SJSA1 (cell line): ENCODE results near the gene TMED1. TPM values are rescaled to one million over a fixed set of nuclear protein-coding genes. Genes with fewer than 3 reads are reported as not detected.
A peak's percentile ranks its signal among the peaks of the same experiment; 100 is the strongest.
"Not testable (repeated sequence)": the region's sequence is repeated elsewhere in the genome, so short reads cannot be mapped to it uniquely, and the experiment has no call there.

Source experiments
- DNase-seq, 2 experiments: peaks; one replicate each; pipeline ENCODE4 v3.0.0-alpha.2; 2015 to 2020; ENCODE audit warnings: low spot score in 2 of 2, low read depth in 1 of 2
- H3K27ac ChIP-seq: fragments of 250-450 bp; sonication (Bioruptor Pico); 2 replicates; pipeline ENCODE4 v1.5.1; 2020; ENCODE audit warnings: mild to moderate bottlenecking, moderate library complexity
- H3K27me3 ChIP-seq: fragments of 250-450 bp; sonication (Bioruptor Pico); replicated peaks from 2 replicates; pipeline ENCODE4 v1.5.1; 2020; ENCODE audit warnings: mild to moderate bottlenecking, moderate library complexity
- H3K36me3 ChIP-seq: fragments of 250-450 bp; sonication (Bioruptor Pico); 2 replicates; pipeline ENCODE4 v1.5.1; 2020; ENCODE audit warnings: mild to moderate bottlenecking
- H3K4me1 ChIP-seq: fragments of 250-450 bp; sonication (Bioruptor Pico); replicated peaks from 2 replicates; pipeline ENCODE4 v1.6.1; 2021; ENCODE audit warnings: mild to moderate bottlenecking
- H3K4me3 ChIP-seq: fragments of 250-450 bp; sonication (Bioruptor Pico); 2 replicates; pipeline ENCODE4 v1.5.1; 2020; ENCODE audit warnings: mild to moderate bottlenecking
- H3K9me3 ChIP-seq: fragments of 250-450 bp; sonication (Bioruptor Pico); replicated peaks from 2 replicates; pipeline ENCODE4 v1.5.1; 2020; ENCODE audit warnings: mild to moderate bottlenecking
- total RNA-seq: library from RNA; depleted of rRNA; stranded (reverse); fragments of >200 nt; shearing (Covaris generic); gene quantifications from 2 replicates; pipeline ENCODE4 v1.2.3, GENCODE V29; 2014

Gene TMED1
- total RNA-seq, 1 experiment from 2014 or later: 78.8 TPM

DNA sequence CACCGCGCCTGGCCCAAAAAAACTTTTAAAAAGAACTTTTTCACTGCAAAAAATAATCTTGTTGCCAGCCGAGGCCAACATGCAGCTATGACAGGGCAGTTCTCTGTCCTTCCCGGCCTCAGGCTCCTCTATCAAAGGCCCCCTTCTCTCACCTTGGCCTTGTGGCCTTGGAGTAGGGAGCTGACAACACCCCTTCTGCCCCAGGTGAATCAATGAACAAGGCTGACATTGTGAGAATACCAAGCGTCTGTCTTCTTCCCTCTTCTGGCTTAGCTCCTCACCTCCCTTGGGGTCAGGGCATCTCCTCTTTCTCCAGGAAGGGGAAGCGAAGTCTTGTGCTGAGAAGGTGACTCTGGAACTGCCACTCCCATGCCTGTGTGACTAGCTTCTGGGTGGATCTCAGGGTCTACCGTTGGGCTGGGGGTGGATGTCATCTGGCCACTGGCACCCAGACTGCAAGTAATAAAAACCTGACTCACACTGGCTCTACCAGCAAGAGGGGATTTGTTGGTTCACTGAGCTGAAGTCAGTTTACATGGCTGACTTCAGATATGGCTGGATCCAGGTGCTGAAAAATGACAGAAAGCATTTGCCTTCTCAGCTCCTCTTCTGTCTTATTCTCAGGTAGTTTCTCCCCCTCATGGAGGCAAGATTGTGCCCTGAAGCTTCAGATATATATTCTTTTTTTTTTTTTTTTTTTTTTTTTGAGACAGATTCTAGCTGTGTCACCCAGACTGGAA lies 18.5 kb upstream of the TMED1 start:
- no peaks in the 10 kb centered on the region for H3K27me3 ChIP-seq
- no peak overlapping the region for H3K4me3 ChIP-seq
- H3K27ac ChIP-seq: no peak overlapping the region
- H3K36me3 ChIP-seq: no peaks in the 10 kb centered on the region
- no peak for DNase-seq
- no peaks in the 10 kb centered on the region for H3K4me1 ChIP-seq
- no peaks in the 10 kb centered on the region for H3K9me3 ChIP-seq

DNA sequence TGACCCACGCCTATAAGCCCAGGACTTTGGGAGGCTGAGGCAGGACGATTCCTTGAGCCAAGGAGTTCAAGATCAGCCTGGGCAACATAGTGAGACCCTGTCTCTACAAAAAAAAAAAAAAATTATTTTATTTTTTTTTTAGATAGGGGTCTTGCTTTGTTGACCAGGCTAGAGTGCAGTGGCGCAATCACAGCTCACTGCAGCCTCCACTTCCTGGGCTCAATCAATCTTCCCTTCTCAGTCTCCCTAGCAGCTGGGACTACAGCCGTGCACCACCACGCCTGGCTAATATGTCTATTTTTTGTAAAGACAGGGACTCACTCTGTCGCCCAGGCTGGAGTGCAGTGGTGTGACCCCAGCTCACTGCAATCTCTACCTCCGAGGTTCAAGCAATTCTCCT lies 16.9 kb upstream of the TMED1 start:
- Histone ChIP-seq H3K27me3 (no peaks in the 10 kb centered on the region), H3K4me3 (no peak overlapping the region), H3K4me1 (no peaks in the 10 kb centered on the region), H3K9me3 (no peaks in the 10 kb centered on the region), H3K27ac (no peak overlapping the region), H3K36me3 (no peaks in the 10 kb centered on the region)
- DNase-seq: no peak

DNA sequence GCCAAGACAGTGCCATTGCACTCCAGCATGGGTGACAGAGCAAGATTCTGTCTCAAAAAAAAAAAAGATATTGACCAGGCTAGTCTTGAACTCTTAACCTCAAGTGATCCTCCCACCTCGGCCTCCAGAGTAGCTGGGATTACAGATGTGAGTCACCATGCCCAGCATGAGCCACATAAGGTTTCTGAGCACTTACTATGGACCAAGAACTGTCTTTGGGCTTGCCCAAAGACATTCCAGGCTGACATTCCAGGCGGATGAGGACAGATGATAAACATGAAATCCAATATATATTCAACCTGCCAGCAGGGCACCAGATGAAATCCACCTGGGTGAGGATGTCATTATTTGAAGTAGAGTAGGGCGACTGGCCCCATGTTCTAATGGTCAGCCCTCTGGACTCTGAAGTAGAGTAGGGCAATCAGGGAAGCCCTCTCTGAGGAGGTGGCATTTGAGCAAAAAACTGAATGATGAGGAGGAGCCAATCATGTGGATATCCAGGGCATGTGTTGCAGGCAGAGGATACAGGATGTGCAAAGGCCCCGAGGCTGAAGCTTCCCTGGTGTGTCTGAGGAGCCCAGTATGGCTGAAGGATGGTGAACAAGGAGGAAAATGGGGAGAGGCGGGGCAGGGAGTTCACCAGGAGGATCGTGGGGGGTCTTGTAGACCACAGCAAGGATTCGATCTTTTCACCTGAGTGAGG lies 16.2 kb upstream of the TMED1 start:
- Histone ChIP-seq H3K9me3 (no peaks in the 10 kb centered on the region), H3K36me3 (no peaks in the 10 kb centered on the region), H3K27me3 (no peaks in the 10 kb centered on the region), H3K27ac (no peak overlapping the region), H3K4me1 (no peaks in the 10 kb centered on the region), H3K4me3 (no peak overlapping the region)
- DNase-seq: peak in 1 of 2 experiments; percentile 37

DNA sequence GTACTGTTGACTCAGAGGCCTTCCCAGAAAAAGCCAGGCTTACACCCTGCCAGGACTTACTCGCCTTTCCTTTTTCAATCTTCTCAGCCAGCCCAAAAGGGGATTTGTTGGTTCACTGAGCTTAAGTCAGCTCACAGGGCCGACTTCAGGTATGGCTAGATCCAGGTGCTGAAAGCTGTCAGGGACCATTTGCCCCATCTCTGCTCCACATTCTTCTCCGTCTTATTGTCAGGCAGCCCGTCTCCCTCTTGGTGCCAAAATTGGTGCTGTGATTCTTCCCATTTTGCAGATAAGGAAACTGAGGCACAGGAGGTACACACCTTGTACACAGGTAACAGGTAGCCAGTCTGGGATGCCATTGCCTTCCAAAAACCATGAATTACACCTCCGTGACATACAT lies 14.6 kb upstream of the TMED1 start:
- Histone ChIP-seq H3K9me3 (no peaks in the 10 kb centered on the region), H3K27ac (no peak overlapping the region), H3K27me3 (no peaks in the 10 kb centered on the region), H3K4me3 (no peak overlapping the region), H3K36me3 (no peaks in the 10 kb centered on the region), H3K4me1 (no peaks in the 10 kb centered on the region)
- DNase-seq: no peak

DNA sequence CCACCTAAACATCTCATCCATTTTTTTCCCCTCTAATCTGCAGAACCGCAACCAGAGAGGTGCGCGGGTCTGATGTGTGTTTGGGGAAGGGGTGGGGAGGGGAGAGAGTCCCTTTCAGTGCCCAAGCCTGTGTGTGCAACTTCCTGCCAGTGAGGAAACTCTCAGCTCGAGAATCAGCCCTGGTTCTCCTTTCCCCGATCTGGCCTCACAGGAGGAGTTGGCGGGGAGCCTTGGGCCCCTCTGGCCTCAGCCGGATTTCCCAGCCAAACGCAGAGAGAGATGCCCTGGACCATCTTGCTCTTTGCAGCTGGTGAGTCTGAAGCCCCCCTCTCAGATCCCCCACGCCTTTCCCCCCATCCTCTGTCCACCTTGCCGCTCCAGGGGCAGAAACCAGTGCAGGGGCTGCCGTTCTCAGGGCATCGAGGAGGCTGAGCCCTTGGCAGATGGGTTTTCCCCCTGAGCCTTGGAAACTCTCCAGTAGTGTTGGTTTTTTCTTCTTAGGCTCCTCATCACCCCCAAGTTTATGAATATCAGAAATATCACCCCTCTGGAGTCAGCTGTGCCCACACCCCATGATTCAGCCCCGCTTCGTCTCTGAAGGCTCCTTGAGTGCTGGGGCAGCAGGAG lies 12.3 kb upstream of the TMED1 start, which contains the start of gene C19orf38:
Gene C19orf38, plus strand, starts transcription at position 186 of the 627 bp plus-strand sequence. Its CDS starts 94 bp downstream, at position 280.
- no peaks in the 10 kb centered on the region for H3K9me3 ChIP-seq
- H3K27me3 ChIP-seq: no peaks in the 10 kb centered on the region
- no peaks in the 10 kb centered on the region for H3K4me1 ChIP-seq
- DNase-seq: no peak
- H3K4me3 ChIP-seq: no peak within 1 kb of the TSS
- H3K36me3 ChIP-seq: no peaks in the 10 kb centered on the region
- no peak within 1 kb of the TSS for H3K27ac ChIP-seq

DNA sequence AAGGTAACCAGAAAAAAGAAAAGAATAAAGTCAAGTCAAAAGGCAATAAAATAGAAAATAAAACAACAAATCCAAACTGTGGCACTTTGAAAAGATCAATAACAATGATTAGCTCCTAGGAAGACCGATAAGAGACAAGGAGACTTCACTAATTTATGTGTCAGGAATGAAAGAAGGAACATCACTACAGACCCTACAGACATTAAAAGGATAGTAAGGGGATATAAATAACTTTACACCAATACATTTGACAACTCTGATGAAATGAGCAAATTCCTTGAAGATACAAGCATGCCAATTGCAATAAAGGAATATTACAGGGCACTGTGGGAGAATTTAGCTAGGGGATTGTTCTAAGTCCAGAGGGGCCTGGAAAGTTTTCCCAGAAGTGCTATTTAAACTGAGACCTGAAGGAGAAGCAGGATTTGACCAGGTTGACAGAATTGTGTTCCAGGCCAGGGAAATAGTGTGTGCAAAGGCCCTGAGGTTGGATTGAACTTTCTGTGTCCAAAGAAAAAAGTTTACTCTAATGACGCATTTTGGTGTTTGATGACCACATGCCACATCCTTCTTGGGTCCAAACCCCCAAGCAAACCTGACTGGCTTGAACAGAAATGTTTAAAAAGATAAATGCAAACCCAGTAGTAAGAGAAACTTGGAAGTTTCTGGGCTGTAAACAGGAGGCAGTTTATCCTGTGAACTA lies 10.6 kb upstream of the TMED1 start:
- Histone ChIP-seq H3K27me3 (no peaks in the 10 kb centered on the region), H3K36me3 (no peaks in the 10 kb centered on the region), H3K27ac (no peak overlapping the region), H3K4me3 (no peak overlapping the region), H3K9me3 (no peaks in the 10 kb centered on the region), H3K4me1 (no peaks in the 10 kb centered on the region)
- no peak for DNase-seq

DNA sequence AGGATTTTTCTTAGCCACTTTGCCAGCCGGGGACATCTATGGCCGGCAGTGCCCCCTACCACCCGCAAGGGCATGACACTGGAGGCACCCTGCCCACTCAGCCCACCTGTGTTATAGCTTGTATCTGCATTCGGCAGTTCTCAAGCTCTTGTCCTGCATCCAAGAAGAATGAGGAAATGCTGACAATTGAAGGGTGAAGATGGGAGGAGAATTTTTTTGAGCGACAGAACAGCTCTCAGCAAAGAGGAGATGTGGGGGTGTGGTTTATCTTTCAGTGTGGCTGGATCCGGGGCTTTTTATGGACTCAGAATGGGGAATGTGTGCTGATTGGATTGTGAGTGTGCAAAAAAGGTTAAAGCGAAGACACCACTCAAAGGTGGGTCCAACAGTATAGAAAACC lies 6.8 kb upstream of the TMED1 start:
- no peak overlapping the region for H3K27ac ChIP-seq
- no peaks in the 10 kb centered on the region for H3K36me3 ChIP-seq
- H3K4me3 ChIP-seq: no peak overlapping the region
- no peaks in the 10 kb centered on the region for H3K4me1 ChIP-seq
- no peaks in the 10 kb centered on the region for H3K27me3 ChIP-seq
- DNase-seq: no peak
- no peaks in the 10 kb centered on the region for H3K9me3 ChIP-seq

DNA sequence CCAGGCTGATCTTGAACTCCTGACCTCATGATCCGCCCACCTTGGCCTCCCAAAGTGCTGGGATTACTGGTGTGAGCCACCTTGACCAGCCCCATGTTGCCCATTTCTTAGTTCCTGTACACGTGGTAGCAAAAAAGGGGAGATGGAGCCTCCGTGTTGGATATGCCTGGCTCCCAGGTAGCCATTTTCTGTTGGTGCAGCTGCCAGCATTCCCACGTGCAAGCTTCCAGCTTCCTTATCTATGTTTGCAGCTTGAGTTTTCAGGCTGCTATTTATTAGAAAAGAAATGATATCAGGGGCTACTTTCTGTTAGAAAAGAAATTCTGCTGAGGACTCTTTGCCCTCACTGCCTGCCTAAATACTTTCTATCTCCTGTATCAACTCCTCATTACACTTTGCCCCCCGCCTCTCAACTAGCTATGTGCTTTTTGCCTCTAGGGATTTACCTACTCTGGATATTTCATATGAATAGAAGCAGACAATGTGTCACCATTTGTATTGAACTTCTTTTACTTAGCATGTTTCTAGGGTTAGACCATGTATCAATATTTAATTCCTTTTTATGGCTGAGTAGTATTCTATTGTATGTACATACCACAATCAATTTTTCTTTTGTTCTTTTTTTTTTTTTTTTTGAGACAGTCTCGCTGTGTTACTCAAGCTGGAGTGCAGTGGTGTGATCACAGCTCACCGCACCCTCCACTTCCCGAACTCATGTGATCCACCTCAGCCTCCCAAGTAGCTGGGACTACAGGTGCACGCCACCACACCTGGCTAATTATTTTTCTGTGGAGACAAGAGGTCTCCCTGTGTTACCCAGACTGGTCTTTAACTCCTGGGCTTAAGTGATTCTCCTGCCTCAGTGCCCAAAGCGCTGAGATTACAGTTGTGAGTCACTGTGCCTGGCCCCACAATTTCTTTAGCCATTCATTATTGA lies 3.4 kb upstream of the TMED1 start:
- H3K4me1 ChIP-seq: peaks cover 19% of the 10 kb centered on the region
- H3K27ac ChIP-seq: no peak overlapping the region
- H3K27me3 ChIP-seq: no peaks in the 10 kb centered on the region
- no peak overlapping the region for H3K4me3 ChIP-seq
- peaks cover 6% of the 10 kb centered on the region for H3K9me3 ChIP-seq
- no peak for DNase-seq
- H3K36me3 ChIP-seq: peaks cover 10% of the 10 kb centered on the region

DNA sequence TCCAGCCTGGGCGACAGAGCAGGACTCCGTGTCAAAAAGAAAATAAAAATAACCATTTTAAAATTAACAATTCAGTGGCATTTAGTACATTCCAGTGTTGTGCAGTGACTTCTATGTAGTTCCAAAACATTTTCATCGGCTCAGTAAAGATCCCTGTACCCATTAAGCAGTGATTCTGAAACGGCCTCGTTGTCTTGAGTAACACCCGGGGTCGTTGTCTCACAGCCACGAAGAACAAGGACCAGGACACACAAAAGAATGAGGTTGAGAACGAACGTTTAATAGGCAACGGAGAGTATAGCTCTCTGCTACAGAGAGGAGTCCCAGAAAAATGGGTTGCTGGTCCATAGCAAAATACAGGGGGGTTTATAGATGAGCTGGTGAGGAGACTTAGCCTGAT lies 2.4 kb upstream of the TMED1 start:
- Histone ChIP-seq H3K27me3 (no peaks in the 10 kb centered on the region), H3K36me3 (peaks cover 19% of the 10 kb centered on the region), H3K27ac (no peak overlapping the region), H3K9me3 (peaks cover 6% of the 10 kb centered on the region), H3K4me3 (no peak overlapping the region), H3K4me1 (peaks cover 19% of the 10 kb centered on the region)
- no peak for DNase-seq

DNA sequence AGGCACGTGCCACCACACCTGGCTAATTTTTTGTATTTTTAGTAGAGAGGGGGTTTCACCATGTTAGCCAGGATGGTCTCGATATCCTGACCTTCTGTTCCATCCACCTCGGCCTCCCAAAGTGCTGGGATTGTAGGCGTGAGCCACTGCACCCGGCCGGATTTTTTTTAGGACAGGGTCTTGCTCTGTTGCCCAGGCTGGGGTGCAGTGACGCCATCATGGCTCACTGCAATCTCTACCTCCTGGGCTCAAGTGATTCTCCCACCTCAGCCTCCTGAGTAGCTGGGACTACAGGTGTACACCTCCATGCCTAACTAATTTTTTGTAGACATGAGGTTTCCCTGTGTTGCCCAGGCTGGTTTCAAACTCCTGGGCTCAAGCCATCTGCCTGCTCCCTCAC lies 1.6 kb upstream of the TMED1 start:
- H3K4me3 ChIP-seq, DNase-seq, H3K27me3 ChIP-seq, H3K9me3 ChIP-seq, H3K27ac ChIP-seq: not testable (repeated sequence)
- peaks cover 19% of the 10 kb centered on the region for H3K4me1 ChIP-seq
- H3K36me3 ChIP-seq: peaks cover 26% of the 10 kb centered on the region

DNA sequence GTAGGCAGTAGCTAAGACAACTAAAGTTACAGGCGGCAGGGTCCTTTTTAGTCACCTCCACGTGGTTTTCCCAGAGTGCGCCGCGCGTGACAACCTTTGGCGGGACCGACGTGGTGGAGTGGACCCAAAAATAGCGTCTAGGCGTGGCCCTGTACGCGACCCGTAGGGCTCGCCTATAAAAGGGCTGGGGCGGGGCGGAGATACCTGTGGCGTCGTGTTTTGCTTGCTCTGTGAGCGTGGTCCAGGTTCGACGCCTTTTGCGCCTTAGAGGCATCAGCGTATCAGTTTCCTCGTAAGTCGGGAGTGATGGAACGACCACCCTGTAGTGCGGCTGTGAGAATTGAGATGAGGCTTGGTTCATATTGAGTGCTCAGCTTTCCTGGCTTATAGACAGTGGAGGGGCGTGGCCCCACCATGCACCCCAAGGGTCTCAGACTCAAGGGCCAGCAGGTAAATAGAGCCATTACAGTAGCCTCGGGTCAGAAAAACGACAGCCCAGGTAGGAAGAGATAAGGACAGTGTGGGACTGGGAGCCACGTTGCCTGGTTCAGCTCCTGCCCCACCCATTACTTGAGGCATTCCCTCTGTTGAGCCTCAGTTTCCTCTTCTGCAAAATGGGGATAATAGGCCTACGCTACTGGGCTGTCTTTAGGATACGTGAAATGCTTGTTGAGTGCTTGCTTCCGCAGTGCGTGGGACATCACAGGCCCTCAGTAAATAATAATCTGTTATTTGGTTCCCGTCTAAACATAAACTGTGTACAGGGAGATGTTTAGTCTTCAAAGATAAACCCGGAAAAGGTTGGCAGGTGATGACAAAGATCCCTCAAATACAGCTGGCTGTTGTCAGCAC lies 693 bp upstream of the TMED1 start:
- Histone ChIP-seq H3K27ac (peak overlapping the region; percentile 94), H3K27me3 (no peaks in the 10 kb centered on the region), H3K9me3 (peaks cover 6% of the 10 kb centered on the region), H3K4me1 (peaks cover 19% of the 10 kb centered on the region), H3K36me3 (peaks cover 33% of the 10 kb centered on the region), H3K4me3 (peak overlapping the region; percentile 60)
- peak; percentile 88 to 99 for DNase-seq

DNA sequence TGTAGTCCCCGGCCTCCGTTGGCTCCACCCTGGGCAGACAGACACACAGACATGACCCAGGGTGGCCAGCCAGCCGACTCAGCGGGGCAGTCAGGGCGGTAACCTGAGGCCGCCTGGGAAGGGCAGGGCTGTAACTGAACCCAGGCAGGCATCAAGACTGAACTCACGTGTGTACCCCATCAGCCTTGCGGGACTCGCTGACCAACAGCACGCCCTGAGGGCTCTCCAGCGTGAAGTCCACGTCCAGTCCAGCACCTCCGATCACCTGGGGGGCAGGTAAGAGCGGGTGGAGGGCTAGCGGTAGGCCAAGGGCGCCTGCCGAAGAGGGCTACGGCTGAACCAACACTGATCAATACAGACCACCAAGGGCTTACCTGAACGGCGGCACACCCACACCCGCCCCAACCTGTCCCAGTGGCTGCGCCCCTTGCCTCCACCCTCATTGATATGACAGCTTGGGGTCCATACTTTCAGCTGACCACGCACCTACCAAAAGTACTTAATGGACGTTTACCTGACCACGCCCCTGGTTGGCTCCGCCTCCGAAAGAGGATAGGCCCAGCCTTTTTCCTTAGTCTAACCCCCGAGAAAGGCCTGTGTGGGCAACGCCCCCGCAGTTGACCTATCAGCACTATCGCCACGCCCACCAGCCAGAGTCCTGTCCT lies 791 bp downstream of the TMED1 start:
- peak overlapping the region; percentile 60 for H3K4me3 ChIP-seq
- H3K27me3 ChIP-seq: no peaks in the 10 kb centered on the region
- DNase-seq: no peak
- H3K9me3 ChIP-seq: peaks cover 6% of the 10 kb centered on the region
- H3K27ac ChIP-seq: no peak overlapping the region
- peaks cover 47% of the 10 kb centered on the region for H3K36me3 ChIP-seq
- H3K4me1 ChIP-seq: peaks cover 19% of the 10 kb centered on the region
